H9 (cell line): Measurements from ENCODE around the gene PXDN. TPM values are rescaled to one million over a fixed set of nuclear protein-coding genes. Genes with fewer than 3 reads are reported as not detected.

ENCODE experiments used
- DNase-seq: peaks from one replicate; pipeline ENCODE4 v3.0.0-alpha.2; 2017
- H2AFZ ChIP-seq: one replicate; pipeline ENCODE4 v1.6.1; 2013; ENCODE audit warnings: mild to moderate bottlenecking, low read length, control low read depth, moderate library complexity
- H2AK5ac ChIP-seq: 2 replicates; pipeline ENCODE4 v1.6.1; 2013; ENCODE audit warnings: low read length, control low read depth, mixed read lengths; ENCODE audit not compliant: insufficient read length
- H2BK120ac ChIP-seq: one replicate; pipeline ENCODE4 v1.6.1; 2013; ENCODE audit warnings: low read depth, mild to moderate bottlenecking, low read length, control low read depth, inconsistent platforms; ENCODE audit not compliant: poor library complexity, severe bottlenecking
- H2BK12ac ChIP-seq: 2 replicates; pipeline ENCODE4 v1.6.1; 2013; ENCODE audit warnings: low read length, control low read depth, mixed read lengths, low read depth; ENCODE audit not compliant: insufficient read length
- H2BK15ac ChIP-seq: 2 replicates; pipeline ENCODE4 v1.6.1; 2013; ENCODE audit warnings: low read depth, low read length, control low read depth
- H2BK20ac ChIP-seq: one replicate; pipeline ENCODE4 v1.6.1; 2013; ENCODE audit warnings: low read depth, mild to moderate bottlenecking, low read length, control low read depth, inconsistent platforms; ENCODE audit not compliant: poor library complexity, severe bottlenecking
- H2BK5ac ChIP-seq: 2 replicates; pipeline ENCODE4 v1.6.1; 2013; ENCODE audit warnings: low read length, control low read depth, mixed read lengths; ENCODE audit not compliant: insufficient read length
- H3K14ac ChIP-seq: 2 replicates; pipeline ENCODE4 v1.6.1; 2013; ENCODE audit warnings: low read length, control low read depth; ENCODE audit not compliant: insufficient read depth
- H3K18ac ChIP-seq: 2 replicates; pipeline ENCODE4 v1.6.1; 2013; ENCODE audit warnings: low read depth, mild to moderate bottlenecking, mixed read lengths, low read length, control low read depth; ENCODE audit not compliant: insufficient read length
- H3K23ac ChIP-seq: 2 replicates; pipeline ENCODE4 v1.6.1; 2013; ENCODE audit warnings: low read length, control low read depth, mixed read lengths, low read depth; ENCODE audit not compliant: insufficient read length
- H3K23me2 ChIP-seq: 2 replicates; pipeline ENCODE4 v1.6.1; 2013; ENCODE audit warnings: low read depth, mild to moderate bottlenecking, mixed read lengths, low read length, control low read depth; ENCODE audit not compliant: insufficient read length, poor library complexity, severe bottlenecking
- H3K27ac ChIP-seq: 2 replicates; pipeline ENCODE4 v1.5.1; 2013; ENCODE audit warnings: low read length, control low read depth, mixed read lengths, low read depth; ENCODE audit not compliant: insufficient read length
- H3K27me3 ChIP-seq: 2 replicates; pipeline ENCODE4 v1.6.1; 2013; ENCODE audit warnings: low read length, control low read depth, inconsistent platforms; ENCODE audit not compliant: insufficient read depth
- H3K4ac ChIP-seq: 2 replicates; pipeline ENCODE4 v1.6.1; 2013; ENCODE audit warnings: low read depth, mild to moderate bottlenecking, control low read depth, inconsistent platforms, low read length, moderate library complexity
- H3K4me1 ChIP-seq: 2 replicates; pipeline ENCODE4 v1.6.1; 2013; ENCODE audit warnings: low read length, control low read depth, inconsistent platforms; ENCODE audit not compliant: insufficient read depth
- H3K4me2 ChIP-seq: 2 replicates; pipeline ENCODE4 v1.6.1; 2013; ENCODE audit warnings: low read length, control low read depth, mixed read lengths; ENCODE audit not compliant: insufficient read length, insufficient read depth
- H3K56ac ChIP-seq: 2 replicates; pipeline ENCODE4 v1.6.1; 2013; ENCODE audit warnings: low read depth, mild to moderate bottlenecking, mixed read lengths, low read length, control low read depth; ENCODE audit not compliant: insufficient read length
- H3K79me1 ChIP-seq: 2 replicates; pipeline ENCODE4 v1.6.1; 2013; ENCODE audit warnings: low read depth, mild to moderate bottlenecking, moderate library complexity, low read length, control low read depth, inconsistent platforms; ENCODE audit not compliant: insufficient read depth, poor library complexity, severe bottlenecking
- H3K79me2 ChIP-seq: 2 replicates; pipeline ENCODE4 v1.6.1; 2013; ENCODE audit warnings: low read length, control low read depth, inconsistent platforms; ENCODE audit not compliant: insufficient read depth
- H3K9ac ChIP-seq: 2 replicates; pipeline ENCODE4 v1.6.1; 2013; ENCODE audit warnings: low read length, control low read depth, mixed read lengths; ENCODE audit not compliant: insufficient read length; ENCODE audit errors: extremely low read depth
- H3K9me3 ChIP-seq: one replicate; pipeline ENCODE4 v1.6.1; 2013; ENCODE audit warnings: low read depth, low read length, inconsistent platforms; ENCODE audit not compliant: control insufficient read depth
- H3T11ph ChIP-seq: one replicate; pipeline ENCODE4 v1.6.1; 2013; ENCODE audit warnings: mild to moderate bottlenecking, low read length, control low read depth, inconsistent platforms
- H4K20me1 ChIP-seq: one replicate; pipeline ENCODE4 v1.6.1; 2013; ENCODE audit not compliant: control insufficient read depth, insufficient read length, insufficient read depth
- H4K5ac ChIP-seq: 2 replicates; pipeline ENCODE4 v1.6.1; 2013; ENCODE audit warnings: low read depth, mild to moderate bottlenecking, mixed read lengths, low read length, control low read depth; ENCODE audit not compliant: insufficient read length
- H4K8ac ChIP-seq: replicated peaks from 2 replicates; pipeline ENCODE4 v1.6.1; 2013; ENCODE audit warnings: low read length, control low read depth, mixed read lengths, low read depth; ENCODE audit not compliant: insufficient read length
- H4K91ac ChIP-seq: 2 replicates; pipeline ENCODE4 v1.6.1; 2013; ENCODE audit warnings: low read depth, mild to moderate bottlenecking, moderate library complexity, mixed read lengths, low read length, control low read depth; ENCODE audit not compliant: insufficient read length
- H3K27ac Mint-ChIP-seq, 3 experiments: 2 replicates in 2 of 3; 3 replicates in 1 of 3; pipeline ENCODE4 v1.8.0; 2020 to 2021; ENCODE audit warnings: mixed read lengths in 3 of 3, mild to moderate bottlenecking in 1 of 3, moderate library complexity in 1 of 3
- H3K27me3 Mint-ChIP-seq: 2 replicates; pipeline ENCODE4 v1.8.0; 2021; ENCODE audit warnings: low read depth, mild to moderate bottlenecking, moderate library complexity, mixed read lengths
- H3K36me3 Mint-ChIP-seq, 3 experiments: 2 replicates in 2 of 3; 3 replicates in 1 of 3; pipeline ENCODE4 v1.8.0; 2020 to 2021; ENCODE audit warnings: low read depth in 3 of 3, mixed read lengths in 3 of 3; ENCODE audit not compliant: insufficient read depth in 1 of 3
- H3K4me1 Mint-ChIP-seq, 2 experiments: 2 replicates each; pipeline ENCODE4 v1.8.0; 2020; ENCODE audit warnings: mixed read lengths in 2 of 2
- H3K4me3 Mint-ChIP-seq, 2 experiments: 2 replicates in 1 of 2; 3 replicates in 1 of 2; pipeline ENCODE4 v1.8.0; 2020 to 2021; ENCODE audit warnings: mild to moderate bottlenecking in 2 of 2, mixed read lengths in 2 of 2, moderate library complexity in 1 of 2
- H3K9me3 Mint-ChIP-seq, 2 experiments: 2 replicates in 1 of 2; 3 replicates in 1 of 2; pipeline ENCODE4 v1.8.0; 2020; ENCODE audit warnings: mild to moderate bottlenecking in 2 of 2, mixed read lengths in 2 of 2, moderate library complexity in 1 of 2
- WGBS: extraction: QIAGEN DNeasy Blood & Tissue Kit; methylation state at CpG from one replicate; pipeline ENCODE4 v1.1.7; 2013; ENCODE audit warnings: missing lambda C conversion rate, low lambda C conversion rate, mixed read lengths; ENCODE audit not compliant: insufficient read length; ENCODE audit errors: extremely low coverage; 5-methylcytosine and 5-hydroxymethylcytosine counted together
- long read RNA-seq: library from polyadenylated mRNA; unstranded; transcript quantifications from one replicate; pipeline ENCODE4 v2.0.0, GENCODE V29; 2020
- total RNA-seq: library from RNA; stranded (reverse); gene quantifications from 2 replicates; pipeline ENCODE4 v1.2.1, GENCODE V29; 2021
- TF ChIP-seq, protein P1 (sequence below): fragments of 200-600 bp; sonication (generic); conservative IDR thresholded peaks from 3 replicates; pipeline ENCODE4 v1.8.0; 2021; ENCODE audit warnings: antibody characterized with exemption, mild to moderate bottlenecking

PXDN gene, protein sequence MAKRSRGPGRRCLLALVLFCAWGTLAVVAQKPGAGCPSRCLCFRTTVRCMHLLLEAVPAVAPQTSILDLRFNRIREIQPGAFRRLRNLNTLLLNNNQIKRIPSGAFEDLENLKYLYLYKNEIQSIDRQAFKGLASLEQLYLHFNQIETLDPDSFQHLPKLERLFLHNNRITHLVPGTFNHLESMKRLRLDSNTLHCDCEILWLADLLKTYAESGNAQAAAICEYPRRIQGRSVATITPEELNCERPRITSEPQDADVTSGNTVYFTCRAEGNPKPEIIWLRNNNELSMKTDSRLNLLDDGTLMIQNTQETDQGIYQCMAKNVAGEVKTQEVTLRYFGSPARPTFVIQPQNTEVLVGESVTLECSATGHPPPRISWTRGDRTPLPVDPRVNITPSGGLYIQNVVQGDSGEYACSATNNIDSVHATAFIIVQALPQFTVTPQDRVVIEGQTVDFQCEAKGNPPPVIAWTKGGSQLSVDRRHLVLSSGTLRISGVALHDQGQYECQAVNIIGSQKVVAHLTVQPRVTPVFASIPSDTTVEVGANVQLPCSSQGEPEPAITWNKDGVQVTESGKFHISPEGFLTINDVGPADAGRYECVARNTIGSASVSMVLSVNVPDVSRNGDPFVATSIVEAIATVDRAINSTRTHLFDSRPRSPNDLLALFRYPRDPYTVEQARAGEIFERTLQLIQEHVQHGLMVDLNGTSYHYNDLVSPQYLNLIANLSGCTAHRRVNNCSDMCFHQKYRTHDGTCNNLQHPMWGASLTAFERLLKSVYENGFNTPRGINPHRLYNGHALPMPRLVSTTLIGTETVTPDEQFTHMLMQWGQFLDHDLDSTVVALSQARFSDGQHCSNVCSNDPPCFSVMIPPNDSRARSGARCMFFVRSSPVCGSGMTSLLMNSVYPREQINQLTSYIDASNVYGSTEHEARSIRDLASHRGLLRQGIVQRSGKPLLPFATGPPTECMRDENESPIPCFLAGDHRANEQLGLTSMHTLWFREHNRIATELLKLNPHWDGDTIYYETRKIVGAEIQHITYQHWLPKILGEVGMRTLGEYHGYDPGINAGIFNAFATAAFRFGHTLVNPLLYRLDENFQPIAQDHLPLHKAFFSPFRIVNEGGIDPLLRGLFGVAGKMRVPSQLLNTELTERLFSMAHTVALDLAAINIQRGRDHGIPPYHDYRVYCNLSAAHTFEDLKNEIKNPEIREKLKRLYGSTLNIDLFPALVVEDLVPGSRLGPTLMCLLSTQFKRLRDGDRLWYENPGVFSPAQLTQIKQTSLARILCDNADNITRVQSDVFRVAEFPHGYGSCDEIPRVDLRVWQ (N-terminal part only)
- total RNA-seq: 140 and 146 TPM in 2 replicates
- long read RNA-seq, full-length matches to known transcripts: 59 of 220 reads
- long read RNA-seq, partial matches to known transcripts: 88 of 220 reads
- long read RNA-seq, other reads (novel, unspliced or antisense): 73 of 220 reads

- Histone ChIP-seq H2BK20ac (no peak within 1 kb of the TSS), H2BK12ac (no peak within 1 kb of the TSS), H2BK15ac (no peak within 1 kb of the TSS), H2AFZ (no peak within 1 kb of the TSS), H3T11ph (no peak within 1 kb of the TSS), H3K56ac (no peak within 1 kb of the TSS), H3K23ac (no peak within 1 kb of the TSS), H3K9ac (peak within 1 kb of the TSS; percentile 43), H3K9me3 (no peaks in the 10 kb centered on the region), H3K27me3 (no peaks in the 10 kb centered on the region), H4K8ac (no peak within 1 kb of the TSS), H4K91ac (no peak within 1 kb of the TSS), H3K79me2 (peaks cover 24% of the 10 kb centered on the region; the same call in 1 of the 2 replicates), H3K27ac (no peak within 1 kb of the TSS), H3K4me1 (peaks cover 4% of the 10 kb centered on the region; the same call in 1 of the 2 replicates), H4K5ac (no peak within 1 kb of the TSS), H2BK5ac (no peak within 1 kb of the TSS), H2AK5ac (no peak within 1 kb of the TSS), H3K4ac (no peak within 1 kb of the TSS; the same call in 1 of the 2 replicates), H3K23me2 (peaks cover 10% of the 10 kb centered on the region), H3K14ac (peak within 1 kb of the TSS; percentile 96), H3K79me1 (peaks cover 3% of the 10 kb centered on the region), H3K4me2 (peak within 1 kb of the TSS; percentile 48), H2BK120ac (peak within 1 kb of the TSS; percentile 10), H3K18ac (peak within 1 kb of the TSS; percentile 92), H4K20me1 (no peaks in the 10 kb centered on the region)
- peaks cover 0 to 5% of the 10 kb centered on the region in 2 experiments; a peak in 1 of 5 replicates for H3K9me3 Mint-ChIP-seq
- H3K27ac Mint-ChIP-seq: peak within 1 kb of the TSS in 1 of 3 experiments; percentile 58; a peak in 1 of 7 replicates
- peak within 1 kb of the TSS; percentile 95 to 98 for H3K4me3 Mint-ChIP-seq
- TF ChIP-seq, protein P1, sequence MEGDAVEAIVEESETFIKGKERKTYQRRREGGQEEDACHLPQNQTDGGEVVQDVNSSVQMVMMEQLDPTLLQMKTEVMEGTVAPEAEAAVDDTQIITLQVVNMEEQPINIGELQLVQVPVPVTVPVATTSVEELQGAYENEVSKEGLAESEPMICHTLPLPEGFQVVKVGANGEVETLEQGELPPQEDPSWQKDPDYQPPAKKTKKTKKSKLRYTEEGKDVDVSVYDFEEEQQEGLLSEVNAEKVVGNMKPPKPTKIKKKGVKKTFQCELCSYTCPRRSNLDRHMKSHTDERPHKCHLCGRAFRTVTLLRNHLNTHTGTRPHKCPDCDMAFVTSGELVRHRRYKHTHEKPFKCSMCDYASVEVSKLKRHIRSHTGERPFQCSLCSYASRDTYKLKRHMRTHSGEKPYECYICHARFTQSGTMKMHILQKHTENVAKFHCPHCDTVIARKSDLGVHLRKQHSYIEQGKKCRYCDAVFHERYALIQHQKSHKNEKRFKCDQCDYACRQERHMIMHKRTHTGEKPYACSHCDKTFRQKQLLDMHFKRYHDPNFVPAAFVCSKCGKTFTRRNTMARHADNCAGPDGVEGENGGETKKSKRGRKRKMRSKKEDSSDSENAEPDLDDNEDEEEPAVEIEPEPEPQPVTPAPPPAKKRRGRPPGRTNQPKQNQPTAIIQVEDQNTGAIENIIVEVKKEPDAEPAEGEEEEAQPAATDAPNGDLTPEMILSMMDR: no peak
- WGBS: no CpG with 5 or more reads among the region's 71 CpGs
- H3K36me3 Mint-ChIP-seq: peaks cover 11 to 23% (median 12%) of the 10 kb centered on the region in 3 experiments
- peaks cover 43% of the 10 kb centered on the region for H3K27me3 Mint-ChIP-seq
- DNase-seq: peak; percentile 59
- H3K4me1 Mint-ChIP-seq: peaks cover 26 to 28% of the 10 kb centered on the region in 2 experiments
Observed at GRCh38 chr2:1744446-1745170, at the start of gene PXDN. Gene PXDN (minus strand): TSS chr2:1744515. CDS start chr2:1744455, 60 bp downstream.
